GM12872 (cell line): ENCODE measurements around the gene KIAA1671.

Source experiments
- TF ChIP-seq, protein P1 (sequence below): IDR thresholded peaks from 3 replicates; pipeline ENCODE4 v1.5.1; 2011; ENCODE audit warnings: low read depth, mild to moderate bottlenecking, low read length, moderate library complexity; ENCODE audit not compliant: insufficient read depth

KIAA1671 gene

DNA sequence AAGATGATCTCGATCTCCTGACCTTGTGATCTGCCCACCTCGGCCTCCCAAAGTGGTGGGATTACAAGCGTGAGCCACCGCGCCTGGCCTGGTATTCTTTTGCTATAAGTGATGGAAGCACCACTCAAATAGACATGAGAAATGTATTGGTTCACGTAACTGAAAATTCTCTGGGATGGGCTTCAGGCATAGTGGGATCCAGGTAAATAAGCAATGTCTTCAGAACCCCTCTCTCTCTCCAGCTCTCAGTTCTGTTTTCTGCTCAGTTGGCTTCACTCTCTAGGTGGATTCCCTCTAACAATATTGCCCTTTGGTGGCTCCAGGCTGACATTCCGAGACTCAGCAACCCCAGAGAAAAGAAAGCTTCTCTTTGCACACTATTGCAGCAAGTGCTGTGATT, 5.1 kb upstream of the KIAA1671 start:
- TF ChIP-seq, protein P1, sequence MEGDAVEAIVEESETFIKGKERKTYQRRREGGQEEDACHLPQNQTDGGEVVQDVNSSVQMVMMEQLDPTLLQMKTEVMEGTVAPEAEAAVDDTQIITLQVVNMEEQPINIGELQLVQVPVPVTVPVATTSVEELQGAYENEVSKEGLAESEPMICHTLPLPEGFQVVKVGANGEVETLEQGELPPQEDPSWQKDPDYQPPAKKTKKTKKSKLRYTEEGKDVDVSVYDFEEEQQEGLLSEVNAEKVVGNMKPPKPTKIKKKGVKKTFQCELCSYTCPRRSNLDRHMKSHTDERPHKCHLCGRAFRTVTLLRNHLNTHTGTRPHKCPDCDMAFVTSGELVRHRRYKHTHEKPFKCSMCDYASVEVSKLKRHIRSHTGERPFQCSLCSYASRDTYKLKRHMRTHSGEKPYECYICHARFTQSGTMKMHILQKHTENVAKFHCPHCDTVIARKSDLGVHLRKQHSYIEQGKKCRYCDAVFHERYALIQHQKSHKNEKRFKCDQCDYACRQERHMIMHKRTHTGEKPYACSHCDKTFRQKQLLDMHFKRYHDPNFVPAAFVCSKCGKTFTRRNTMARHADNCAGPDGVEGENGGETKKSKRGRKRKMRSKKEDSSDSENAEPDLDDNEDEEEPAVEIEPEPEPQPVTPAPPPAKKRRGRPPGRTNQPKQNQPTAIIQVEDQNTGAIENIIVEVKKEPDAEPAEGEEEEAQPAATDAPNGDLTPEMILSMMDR = no peak

DNA sequence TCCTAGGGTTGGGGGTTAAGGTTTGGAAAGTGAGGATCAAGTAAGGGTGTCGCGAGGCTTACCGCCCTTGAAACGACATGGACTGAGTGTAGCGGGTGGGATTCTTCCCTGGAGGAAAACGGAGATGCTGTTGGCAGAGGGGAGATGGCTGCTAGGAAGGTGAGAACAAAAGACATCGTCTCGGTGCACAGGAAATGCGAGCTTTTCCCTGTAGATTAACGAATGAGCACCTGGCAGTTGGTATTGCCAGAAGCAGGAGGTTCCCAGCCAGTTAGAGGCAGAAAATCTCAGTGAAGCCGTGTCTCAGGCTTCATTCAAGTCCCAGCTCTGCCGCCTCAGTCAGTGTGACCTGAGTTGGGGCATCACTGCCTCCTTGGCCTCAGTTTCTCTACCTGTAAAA, 4.6 kb upstream of the KIAA1671 start:
- TF ChIP-seq, protein P1 = no peak

- TF ChIP-seq, protein P1 = no peak
Measured at GRCh38 chr22:24948356-24949202, 3.9 kb upstream of the KIAA1671 start.

- TF ChIP-seq, protein P1 = no peak
Measured at GRCh38 chr22:24950272-24950902, 2.1 kb upstream of the KIAA1671 start.

DNA sequence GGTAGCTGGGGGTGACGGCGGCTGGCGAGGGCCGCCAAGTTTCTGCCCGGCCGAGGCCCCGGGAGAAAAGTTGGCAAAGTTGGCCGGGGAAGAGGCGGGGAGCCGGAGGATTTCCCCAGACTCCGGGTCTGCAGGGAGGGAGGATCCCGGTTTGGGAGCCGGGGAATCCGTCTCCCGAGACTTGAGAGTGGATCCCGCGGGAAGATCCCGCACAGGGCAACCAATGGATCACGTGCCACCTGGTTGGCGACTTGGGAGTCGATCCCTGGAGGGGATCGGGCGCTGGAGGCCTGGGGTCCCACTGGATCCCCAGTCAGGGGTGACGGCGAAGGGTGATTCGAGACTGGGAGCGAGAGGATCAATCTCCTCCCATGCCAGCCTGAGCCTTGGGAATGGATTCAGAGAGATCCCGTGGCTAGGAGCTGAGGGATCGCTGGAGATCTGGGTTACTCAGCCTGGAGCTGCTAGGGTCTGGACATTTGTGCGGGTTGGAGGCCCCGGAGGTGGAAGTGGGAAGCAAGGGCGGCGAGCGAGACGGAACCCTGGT, 394 bp downstream of the KIAA1671 start:
- TF ChIP-seq, protein P1 = no peak

- TF ChIP-seq, protein P1 = no peak
Measured at GRCh38 chr22:24953384-24954113, 1.0 kb downstream of the KIAA1671 start.

- TF ChIP-seq, protein P1 = no peak
Measured at GRCh38 chr22:24954114-24954463, 1.6 kb downstream of the KIAA1671 start.
